Neural crest cell (in vitro differentiated cells): ENCODE measurements around the gene AGPAT3. TPM values are rescaled to one million over a fixed set of nuclear protein-coding genes. Genes with fewer than 3 reads are reported as not detected.

Experiments
- DNase-seq: peaks from one replicate; pipeline ENCODE4 v3.0.0; 2021; ENCODE audit warnings: low read depth, mixed read lengths, low spot score
- H3K27ac Mint-ChIP-seq: one replicate; pipeline ENCODE4 v1.8.0; 2021; ENCODE audit warnings: mild to moderate bottlenecking, mixed read lengths; ENCODE audit not compliant: unreplicated experiment
- H3K27me3 Mint-ChIP-seq: 2 replicates; pipeline ENCODE4 v1.8.0; 2021; ENCODE audit warnings: low read depth, mild to moderate bottlenecking, mixed read lengths
- H3K36me3 Mint-ChIP-seq: 2 replicates; pipeline ENCODE4 v1.8.0; 2021; ENCODE audit warnings: low read depth, mild to moderate bottlenecking, mixed read lengths
- H3K4me1 Mint-ChIP-seq: 2 replicates; pipeline ENCODE4 v1.8.0; 2021; ENCODE audit warnings: mixed read lengths
- H3K4me3 Mint-ChIP-seq: one replicate; pipeline ENCODE4 v1.8.0; 2021; ENCODE audit warnings: mild to moderate bottlenecking, mixed read lengths
- H3K9me3 Mint-ChIP-seq: 2 replicates; pipeline ENCODE4 v1.8.0; 2021; ENCODE audit warnings: mixed read lengths
- total RNA-seq: library from RNA; stranded (reverse); gene quantifications from 2 replicates; pipeline ENCODE4 v1.2.1, GENCODE V29; 2021
- TF ChIP-seq, protein P1 (sequence below): fragments of 200-600 bp; sonication (generic); conservative IDR thresholded peaks from 2 replicates; pipeline ENCODE4 v1.5.0; 2021; ENCODE audit warnings: antibody characterized with exemption, mild to moderate bottlenecking

Gene AGPAT3
- total RNA-seq, 1 donor from 2014 or later = 37.3 TPM

DNA sequence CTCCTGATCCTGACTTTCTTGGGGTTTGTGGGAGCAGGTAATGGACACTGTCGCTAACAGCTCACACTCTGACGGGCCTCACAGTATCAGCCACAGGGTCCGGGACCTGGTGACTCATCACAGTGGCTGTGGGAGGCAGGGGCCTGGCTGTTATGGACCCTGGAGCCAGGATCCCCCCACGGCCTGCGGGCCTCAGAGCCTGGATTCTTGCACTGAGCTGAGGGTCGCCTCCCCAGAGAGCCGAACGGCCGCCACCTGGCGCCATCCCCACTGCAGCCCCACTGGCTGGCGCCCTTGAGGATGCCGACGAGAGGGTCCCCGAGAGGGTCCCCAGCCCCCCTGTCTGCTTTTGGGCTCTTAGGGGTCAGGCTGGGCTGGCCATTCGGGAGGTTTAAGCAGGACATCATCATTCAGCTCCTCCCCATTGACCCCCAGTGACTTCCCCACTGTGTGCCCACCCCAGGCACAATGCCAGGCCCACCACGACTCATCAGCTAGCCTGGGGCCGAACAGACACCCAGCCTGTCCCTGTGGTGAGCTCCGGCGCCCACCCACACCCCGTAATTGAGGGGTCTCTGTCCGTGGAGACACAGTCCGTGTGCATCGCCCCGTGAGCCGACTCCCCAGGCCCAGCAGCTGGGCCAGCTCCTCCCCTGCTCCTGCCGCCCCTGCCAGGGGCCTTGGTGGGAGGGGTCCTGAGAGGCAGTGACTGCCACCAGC, 116.3 kb downstream of the AGPAT3 start:
- no peak overlapping the region for H3K4me3 Mint-ChIP-seq
- TF ChIP-seq, protein P1, sequence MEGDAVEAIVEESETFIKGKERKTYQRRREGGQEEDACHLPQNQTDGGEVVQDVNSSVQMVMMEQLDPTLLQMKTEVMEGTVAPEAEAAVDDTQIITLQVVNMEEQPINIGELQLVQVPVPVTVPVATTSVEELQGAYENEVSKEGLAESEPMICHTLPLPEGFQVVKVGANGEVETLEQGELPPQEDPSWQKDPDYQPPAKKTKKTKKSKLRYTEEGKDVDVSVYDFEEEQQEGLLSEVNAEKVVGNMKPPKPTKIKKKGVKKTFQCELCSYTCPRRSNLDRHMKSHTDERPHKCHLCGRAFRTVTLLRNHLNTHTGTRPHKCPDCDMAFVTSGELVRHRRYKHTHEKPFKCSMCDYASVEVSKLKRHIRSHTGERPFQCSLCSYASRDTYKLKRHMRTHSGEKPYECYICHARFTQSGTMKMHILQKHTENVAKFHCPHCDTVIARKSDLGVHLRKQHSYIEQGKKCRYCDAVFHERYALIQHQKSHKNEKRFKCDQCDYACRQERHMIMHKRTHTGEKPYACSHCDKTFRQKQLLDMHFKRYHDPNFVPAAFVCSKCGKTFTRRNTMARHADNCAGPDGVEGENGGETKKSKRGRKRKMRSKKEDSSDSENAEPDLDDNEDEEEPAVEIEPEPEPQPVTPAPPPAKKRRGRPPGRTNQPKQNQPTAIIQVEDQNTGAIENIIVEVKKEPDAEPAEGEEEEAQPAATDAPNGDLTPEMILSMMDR = no peak
- no peak for DNase-seq
- H3K4me1 Mint-ChIP-seq = peaks cover 9% of the 10 kb centered on the region
- H3K9me3 Mint-ChIP-seq = no peaks in the 10 kb centered on the region
- peak overlapping the region; percentile 27 for H3K27ac Mint-ChIP-seq
- H3K27me3 Mint-ChIP-seq = peaks cover 4% of the 10 kb centered on the region
- no peaks in the 10 kb centered on the region for H3K36me3 Mint-ChIP-seq

DNA sequence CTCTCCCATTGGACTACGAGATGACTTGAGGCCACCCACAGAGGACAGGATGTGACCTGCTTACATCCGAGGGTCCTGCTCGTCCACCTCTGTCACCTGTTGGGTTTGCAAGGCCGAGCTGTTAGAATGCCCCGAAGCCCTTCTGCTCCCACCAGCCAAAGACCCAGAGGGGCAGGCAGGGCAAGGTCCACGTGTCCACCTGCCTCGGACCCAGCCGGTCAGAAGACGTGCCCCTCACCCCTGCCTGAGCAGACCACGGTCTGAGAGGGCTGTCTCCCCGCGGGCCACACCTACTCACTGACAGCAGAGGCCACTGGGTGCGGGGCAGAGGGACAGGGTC, 116.8 kb downstream of the AGPAT3 start:
- H3K27me3 Mint-ChIP-seq = peaks cover 4% of the 10 kb centered on the region
- no peaks in the 10 kb centered on the region for H3K9me3 Mint-ChIP-seq
- no peaks in the 10 kb centered on the region for H3K36me3 Mint-ChIP-seq
- no peak for DNase-seq
- no peak overlapping the region for H3K27ac Mint-ChIP-seq
- H3K4me3 Mint-ChIP-seq = no peak overlapping the region
- peaks cover 15% of the 10 kb centered on the region for H3K4me1 Mint-ChIP-seq
- TF ChIP-seq, protein P1 = no peak

DNA sequence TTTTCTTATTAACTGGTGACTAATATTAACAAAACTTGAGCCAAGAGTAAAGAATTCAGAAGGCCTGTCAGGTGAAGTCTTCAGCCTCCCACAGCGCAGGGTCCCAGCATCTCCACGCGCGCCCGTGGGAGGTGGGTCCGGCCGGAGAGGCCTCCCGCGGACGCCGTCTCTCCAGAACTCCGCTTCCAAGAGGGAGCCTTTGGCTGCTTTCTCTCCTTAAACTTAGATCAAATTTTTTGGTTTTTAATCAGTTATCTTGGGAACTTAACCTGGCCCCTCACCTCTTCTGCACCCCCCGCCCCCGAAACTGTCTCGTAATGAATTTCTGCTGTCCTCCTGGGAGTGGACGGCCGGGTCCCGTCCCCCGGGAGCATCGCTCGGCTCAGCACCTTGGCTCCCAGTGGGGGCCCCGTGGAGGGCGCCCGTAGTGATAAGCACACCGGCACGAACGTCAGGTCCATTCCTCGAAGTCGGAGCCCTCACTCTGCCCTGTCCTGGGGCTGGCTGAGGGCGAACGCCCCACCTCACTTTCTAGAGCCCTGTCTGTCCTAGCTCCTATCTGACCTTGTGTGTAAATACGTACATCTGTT, 117.6 kb downstream of the AGPAT3 start:
- no peaks in the 10 kb centered on the region for H3K9me3 Mint-ChIP-seq
- TF ChIP-seq, protein P1 = no peak
- no peak overlapping the region for H3K27ac Mint-ChIP-seq
- H3K4me1 Mint-ChIP-seq = peaks cover 17% of the 10 kb centered on the region
- no peak for DNase-seq
- H3K27me3 Mint-ChIP-seq = peaks cover 4% of the 10 kb centered on the region
- no peaks in the 10 kb centered on the region for H3K36me3 Mint-ChIP-seq
- H3K4me3 Mint-ChIP-seq = no peak overlapping the region

DNA sequence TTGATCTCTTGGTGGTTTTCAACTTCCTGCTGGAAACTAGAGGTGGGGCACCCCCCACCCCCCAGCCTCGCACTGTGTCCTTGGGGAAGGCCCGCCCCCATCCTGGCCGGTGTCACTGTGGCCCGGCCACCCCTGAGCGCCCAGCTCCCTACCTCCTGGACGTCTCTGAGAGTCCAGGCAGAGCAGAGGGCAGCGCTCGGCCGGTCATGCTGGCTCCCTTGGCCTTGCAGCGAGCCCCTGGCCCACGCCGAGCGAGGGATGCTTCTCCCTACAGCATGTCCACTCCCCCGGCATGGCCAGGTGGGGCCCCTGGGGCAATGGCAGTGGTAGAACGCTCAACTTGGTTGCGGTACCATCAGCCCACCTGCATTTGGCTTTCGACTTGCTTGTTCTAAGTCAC, 118.4 kb downstream of the AGPAT3 start:
- no peak for DNase-seq
- H3K27me3 Mint-ChIP-seq = peaks cover 4% of the 10 kb centered on the region
- H3K4me1 Mint-ChIP-seq = peaks cover 17% of the 10 kb centered on the region
- no peaks in the 10 kb centered on the region for H3K9me3 Mint-ChIP-seq
- no peaks in the 10 kb centered on the region for H3K36me3 Mint-ChIP-seq
- no peak overlapping the region for H3K27ac Mint-ChIP-seq
- H3K4me3 Mint-ChIP-seq = no peak overlapping the region
- TF ChIP-seq, protein P1 = no peak

DNA sequence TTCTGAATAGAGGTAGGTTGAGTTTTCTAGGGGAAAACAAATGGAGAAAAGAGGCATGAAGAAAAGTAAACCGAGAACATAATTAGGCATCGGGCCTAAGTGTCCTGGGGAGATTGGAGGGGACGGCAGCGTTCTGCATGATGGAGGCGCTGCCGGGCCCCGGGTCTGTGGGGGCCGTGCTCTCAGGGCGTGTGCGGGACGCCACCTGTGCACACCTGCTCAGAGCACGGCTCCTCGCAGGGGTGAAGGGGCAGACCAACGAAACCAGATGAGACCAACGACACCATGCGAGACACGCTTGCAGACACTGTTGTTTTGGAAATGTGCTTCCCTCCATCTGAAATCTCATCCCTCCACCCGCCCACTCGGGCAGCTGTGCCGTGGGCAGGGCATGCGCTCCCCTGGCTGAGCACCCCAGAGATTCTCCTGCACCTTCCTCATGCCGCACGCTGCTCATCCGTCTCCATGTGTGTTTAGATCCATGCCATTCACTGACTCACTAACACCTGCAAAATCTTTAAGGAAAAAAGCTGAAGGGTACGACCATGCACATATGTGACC, 118.9 kb downstream of the AGPAT3 start:
- no peaks in the 10 kb centered on the region for H3K36me3 Mint-ChIP-seq
- no peak for DNase-seq
- no peak overlapping the region for H3K4me3 Mint-ChIP-seq
- H3K27me3 Mint-ChIP-seq = peaks cover 4% of the 10 kb centered on the region
- peaks cover 17% of the 10 kb centered on the region for H3K4me1 Mint-ChIP-seq
- no peak overlapping the region for H3K27ac Mint-ChIP-seq
- no peaks in the 10 kb centered on the region for H3K9me3 Mint-ChIP-seq
- TF ChIP-seq, protein P1 = no peak
